Panc1 (cell line): ENCODE results near the gene GREM1. TPM values are rescaled to one million over a fixed set of nuclear protein-coding genes. Genes with fewer than 3 reads are reported as not detected.

Experiments used
- ATAC-seq: fragments of 200-7000 bp; cut with Tn5 transposase; 2 replicates; pipeline ENCODE4 v1.9.1; 2020; ENCODE audit warnings: mild to moderate bottlenecking, moderate library complexity
- BruUV-seq: library from RNA; stranded (reverse); fragments of 400-500 nt; replicated peaks from 2 replicates; lab custom pipeline; 2021; lab: Mats Ljungman, UMichigan
- CTCF ChIA-PET: fragments of 300-600 bp; sonication (Branson Sonifier 250); formaldehyde crosslinking; loops from one replicate; lab custom pipeline; 2022; ENCODE audit warnings: antibody characterized with exemption; lab: Charles Lee
- POLR2A ChIA-PET: fragments of 300-600 bp; sonication (Branson Sonifier 250); formaldehyde crosslinking; loops from one replicate; lab custom pipeline; 2022; ENCODE audit warnings: antibody characterized with exemption; lab: Charles Lee
- DNase-seq: peaks from one replicate; pipeline ENCODE4 v3.0.0-alpha.2; 2010; ENCODE audit warnings: low read depth, low spot score
- H3K27ac ChIP-seq: 2 replicates; pipeline ENCODE4 v1.5.1; 2011; ENCODE audit warnings: mild to moderate bottlenecking, low read length, inconsistent platforms
- H3K27me3 ChIP-seq: fragments of 200-500 bp; sonication (Bioruptor generic); 2 replicates; pipeline ENCODE4 v1.6.0; 2014; ENCODE audit warnings: low read length, inconsistent platforms; ENCODE audit not compliant: control insufficient read depth, insufficient read depth
- H3K36me3 ChIP-seq: fragments of 200-500 bp; sonication (Bioruptor generic); 2 replicates; pipeline ENCODE4 v1.5.1; 2014; ENCODE audit warnings: inconsistent platforms, mild to moderate bottlenecking, low read length, moderate library complexity; ENCODE audit not compliant: control insufficient read depth, insufficient read depth
- H3K4me1 ChIP-seq: 2 replicates; pipeline ENCODE4 v1.5.1; 2011; ENCODE audit warnings: inconsistent platforms, mild to moderate bottlenecking, low read length, moderate library complexity; ENCODE audit not compliant: control insufficient read depth, insufficient read depth
- H3K4me3 ChIP-seq, 2 experiments: 2 replicates each; pipeline ENCODE4 v1.5.1; 2011 to 2012; ENCODE audit warnings: low read depth in 2 of 2, low read length in 2 of 2, mild to moderate bottlenecking in 2 of 2, inconsistent platforms in 1 of 2, moderate library complexity in 1 of 2
- H3K9me3 ChIP-seq: fragments of 200-500 bp; sonication (Bioruptor generic); 2 replicates; pipeline ENCODE4 v1.5.1; 2014; ENCODE audit warnings: low read depth, mild to moderate bottlenecking, inconsistent platforms, low read length, moderate library complexity; ENCODE audit not compliant: control insufficient read depth, insufficient read depth
- in situ Hi-C: cut with HindIII; loops from 2 replicates; pipeline ENCODE4 v1.10.0; 2016; ENCODE audit warnings: low sequenced_read_pairs, low pct_unique_long_range_greater_than_20kb
- intact Hi-C: fragments of 100-400 bp; cut with micrococcal nuclease; formaldehyde crosslinking; loops from one replicate; pipeline ENCODE4 v1.10.0; 2022; ENCODE audit not compliant: unreplicated experiment
- total RNA-seq: library from RNA; stranded (reverse); gene quantifications from one replicate; pipeline ENCODE4 v1.2.1, GENCODE V29; 2021; ENCODE audit not compliant: unreplicated experiment
- TF ChIP-seq, protein P1 (sequence below): fragments of 450-650 bp; IDR thresholded peaks from 2 replicates; pipeline ENCODE4 v1.5.1; 2017; ENCODE audit warnings: mild to moderate bottlenecking

The GREM1 gene
- total RNA-seq, 1 experiment from 2014 or later = 0.41 TPM

DNA sequence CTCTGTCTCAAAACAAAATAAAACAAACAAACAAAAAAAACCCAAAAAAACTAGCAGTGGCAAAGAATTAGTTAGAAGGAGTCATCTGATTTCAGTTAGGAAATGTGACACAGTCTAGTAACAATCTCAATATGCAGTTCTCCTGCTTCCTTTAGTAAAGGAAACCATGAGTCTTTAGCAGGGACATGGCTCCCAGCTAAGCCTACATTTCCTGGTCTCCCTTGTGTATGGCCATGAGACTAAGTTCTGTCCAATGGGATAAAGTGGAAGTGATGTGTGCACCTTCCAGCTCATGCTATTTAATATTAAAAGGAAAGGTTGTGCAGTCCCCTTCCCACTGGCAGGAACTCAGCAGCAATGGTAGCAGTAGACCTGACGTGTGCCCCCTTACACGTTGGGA, 74.6 kb downstream of the GREM1 start:
- DNase-seq (no peak), ATAC-seq (no peak)
- no TSS peak for BruUV-seq
- Histone ChIP-seq H3K27me3 (no peaks in the 10 kb centered on the region), H3K4me3 (no peak overlapping the region), H3K27ac (no peak overlapping the region), H3K36me3 (no peaks in the 10 kb centered on the region), H3K4me1 (no peaks in the 10 kb centered on the region), H3K9me3 (no peaks in the 10 kb centered on the region)
- POLR2A ChIA-PET = no interaction called here
- intact Hi-C loops = no loop called here
- CTCF ChIA-PET = no interaction called here
- in situ Hi-C loops = no loop called here
- TF ChIP-seq, protein P1, sequence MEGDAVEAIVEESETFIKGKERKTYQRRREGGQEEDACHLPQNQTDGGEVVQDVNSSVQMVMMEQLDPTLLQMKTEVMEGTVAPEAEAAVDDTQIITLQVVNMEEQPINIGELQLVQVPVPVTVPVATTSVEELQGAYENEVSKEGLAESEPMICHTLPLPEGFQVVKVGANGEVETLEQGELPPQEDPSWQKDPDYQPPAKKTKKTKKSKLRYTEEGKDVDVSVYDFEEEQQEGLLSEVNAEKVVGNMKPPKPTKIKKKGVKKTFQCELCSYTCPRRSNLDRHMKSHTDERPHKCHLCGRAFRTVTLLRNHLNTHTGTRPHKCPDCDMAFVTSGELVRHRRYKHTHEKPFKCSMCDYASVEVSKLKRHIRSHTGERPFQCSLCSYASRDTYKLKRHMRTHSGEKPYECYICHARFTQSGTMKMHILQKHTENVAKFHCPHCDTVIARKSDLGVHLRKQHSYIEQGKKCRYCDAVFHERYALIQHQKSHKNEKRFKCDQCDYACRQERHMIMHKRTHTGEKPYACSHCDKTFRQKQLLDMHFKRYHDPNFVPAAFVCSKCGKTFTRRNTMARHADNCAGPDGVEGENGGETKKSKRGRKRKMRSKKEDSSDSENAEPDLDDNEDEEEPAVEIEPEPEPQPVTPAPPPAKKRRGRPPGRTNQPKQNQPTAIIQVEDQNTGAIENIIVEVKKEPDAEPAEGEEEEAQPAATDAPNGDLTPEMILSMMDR = no peak

Other genes with a start within 250 kb of the GREM1 start
- gene GOLGA8N, start 124.5 kb upstream of the GREM1 start, total RNA-seq = 4.1 TPM
- gene ARHGAP11A, start 102.5 kb upstream of the GREM1 start, total RNA-seq = 124 TPM
- gene SCG5, start 76.3 kb upstream of the GREM1 start, total RNA-seq = 0.67 TPM